Vagina (tissue), 2 donors: ENCODE results near the gene GRIN1. TPM values are rescaled to one million over a fixed set of nuclear protein-coding genes. Genes with fewer than 3 reads are reported as not detected.

Source experiments
- DNase-seq, 2 donors: peaks; one replicate each; pipeline ENCODE4 v3.0.0-alpha.2; 2017; ENCODE audit errors: extremely low spot score in 2 of 2
- H3K27ac ChIP-seq: fragments of 200-600 bp; sonication (generic); one replicate; pipeline ENCODE4 v1.5.1; 2019
- H3K27me3 ChIP-seq: fragments of 200-600 bp; sonication (generic); one replicate; pipeline ENCODE4 v1.5.1; 2019
- H3K36me3 ChIP-seq, 2 donors: fragments of 200-600 bp; sonication (generic); one replicate each; pipeline ENCODE4 v1.5.1; 2017 to 2019
- H3K4me1 ChIP-seq: fragments of 200-600 bp; sonication (generic); one replicate; pipeline ENCODE4 v1.5.1; 2019
- H3K4me3 ChIP-seq, 2 donors: fragments of 200-600 bp; sonication (generic); 1 replicate in 1 of 2; 2 replicates in 1 of 2; pipeline ENCODE4 v1.5.1; 2016 to 2019
- H3K9me3 ChIP-seq: fragments of 200-600 bp; sonication (generic); one replicate; pipeline ENCODE4 v1.5.1; 2019
- POLR2A ChIP-seq, 2 donors: fragments of 450-650 bp; IDR thresholded peaks; one replicate each; pipeline ENCODE4 v1.6.1; 2017; ENCODE audit warnings: antibody characterized with exemption in 2 of 2, mild to moderate bottlenecking in 2 of 2, moderate library complexity in 2 of 2
- POLR2AphosphoS5 ChIP-seq, 2 donors: sonication (generic); formaldehyde crosslinking; IDR thresholded peaks; one replicate each; pipeline ENCODE4 v1.9.0; 2017; ENCODE audit warnings: antibody characterized with exemption in 2 of 2, mild to moderate bottlenecking in 2 of 2, low read depth in 1 of 2; ENCODE audit not compliant: insufficient read depth in 1 of 2
- intact Hi-C: fragments of 100-400 bp; cut with DNase I; formaldehyde crosslinking; loops from one replicate; pipeline ENCODE4 v1.15.1; 2023
- total RNA-seq: library from RNA; depleted of rRNA; stranded (reverse); fragments of >200 nt; gene quantifications from one replicate; pipeline ENCODE4 v1.2.3, GENCODE V29; 2016
- TF ChIP-seq, protein P1 (sequence below), 3 experiments: fragments of 450-650 bp in 2 of 3; fragments of 200-600 bp in 1 of 3; sonication (generic) in 1 of 3; IDR thresholded peaks; one replicate each; pipeline ENCODE4 v1.5.1; 2017 to 2019; ENCODE audit warnings: antibody characterized with exemption in 3 of 3, mild to moderate bottlenecking in 2 of 3, moderate library complexity in 2 of 3

GRIN1 gene
- total RNA-seq, 1 donor from 2014 or later: 0.74 TPM

DNA sequence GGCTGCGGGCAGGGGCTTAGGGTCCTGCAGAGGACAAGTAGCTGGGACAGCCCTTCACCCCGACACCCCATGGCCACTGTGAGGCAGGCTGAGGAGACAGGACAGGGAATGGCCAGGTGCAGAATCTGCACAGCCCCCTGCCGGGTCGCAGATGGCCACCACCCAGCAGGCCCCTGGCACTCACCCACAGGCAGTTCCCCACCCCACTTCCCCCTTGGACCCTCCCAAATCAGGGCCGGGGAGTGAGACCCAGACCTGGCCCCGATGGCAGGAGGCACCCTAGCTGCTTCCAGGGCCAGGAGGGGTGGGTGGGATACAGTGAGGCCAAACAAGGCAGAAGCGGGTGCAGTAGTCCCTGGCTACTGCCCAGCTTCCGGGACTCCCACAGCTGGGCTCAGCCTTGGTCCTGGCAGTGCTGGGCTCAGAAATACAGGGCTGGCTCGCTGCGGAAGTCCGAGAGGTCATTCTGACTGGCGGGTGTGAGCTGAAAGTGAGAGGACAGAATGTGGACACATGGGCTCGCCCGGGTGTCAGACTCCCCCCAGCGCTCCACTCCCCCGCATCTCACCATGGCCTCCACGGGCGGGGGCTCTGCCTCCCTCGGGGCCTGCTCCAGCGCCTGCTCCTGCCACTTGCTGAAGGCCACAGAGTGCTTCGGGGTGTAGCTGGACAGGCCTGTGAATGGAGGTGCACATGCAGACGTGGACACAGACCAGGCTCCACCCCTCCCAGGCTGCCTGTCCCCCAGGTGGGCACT lies 52.9 kb downstream of the GRIN1 start:
- TF ChIP-seq, protein P1, sequence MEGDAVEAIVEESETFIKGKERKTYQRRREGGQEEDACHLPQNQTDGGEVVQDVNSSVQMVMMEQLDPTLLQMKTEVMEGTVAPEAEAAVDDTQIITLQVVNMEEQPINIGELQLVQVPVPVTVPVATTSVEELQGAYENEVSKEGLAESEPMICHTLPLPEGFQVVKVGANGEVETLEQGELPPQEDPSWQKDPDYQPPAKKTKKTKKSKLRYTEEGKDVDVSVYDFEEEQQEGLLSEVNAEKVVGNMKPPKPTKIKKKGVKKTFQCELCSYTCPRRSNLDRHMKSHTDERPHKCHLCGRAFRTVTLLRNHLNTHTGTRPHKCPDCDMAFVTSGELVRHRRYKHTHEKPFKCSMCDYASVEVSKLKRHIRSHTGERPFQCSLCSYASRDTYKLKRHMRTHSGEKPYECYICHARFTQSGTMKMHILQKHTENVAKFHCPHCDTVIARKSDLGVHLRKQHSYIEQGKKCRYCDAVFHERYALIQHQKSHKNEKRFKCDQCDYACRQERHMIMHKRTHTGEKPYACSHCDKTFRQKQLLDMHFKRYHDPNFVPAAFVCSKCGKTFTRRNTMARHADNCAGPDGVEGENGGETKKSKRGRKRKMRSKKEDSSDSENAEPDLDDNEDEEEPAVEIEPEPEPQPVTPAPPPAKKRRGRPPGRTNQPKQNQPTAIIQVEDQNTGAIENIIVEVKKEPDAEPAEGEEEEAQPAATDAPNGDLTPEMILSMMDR (IDR thresholded peaks at IDR 0.05): no peak
- TF ChIP-seq POLR2AphosphoS5 (IDR thresholded peaks at IDR 0.05; ENCODE audit: insufficient read depth in 1 of 2, low read depth in 1 of 2) (no peak), POLR2A (IDR thresholded peaks at IDR 0.05) (no peak)
- H3K4me1 ChIP-seq: peaks cover 61% of the 10 kb centered on the region
- no peak for DNase-seq
- H3K9me3 ChIP-seq: no peaks in the 10 kb centered on the region
- H3K4me3 ChIP-seq: no peak overlapping the region
- no peak overlapping the region for H3K27ac ChIP-seq
- intact Hi-C loops: loop anchor here (5.0 kb wide), 1 partner anchor 35 kb away; the partner anchor contains the start of genes CYSRT1 and RNF224
- H3K27me3 ChIP-seq: no peaks in the 10 kb centered on the region
- peaks cover 0 to 10% of the 10 kb centered on the region in 2 donors for H3K36me3 ChIP-seq

DNA sequence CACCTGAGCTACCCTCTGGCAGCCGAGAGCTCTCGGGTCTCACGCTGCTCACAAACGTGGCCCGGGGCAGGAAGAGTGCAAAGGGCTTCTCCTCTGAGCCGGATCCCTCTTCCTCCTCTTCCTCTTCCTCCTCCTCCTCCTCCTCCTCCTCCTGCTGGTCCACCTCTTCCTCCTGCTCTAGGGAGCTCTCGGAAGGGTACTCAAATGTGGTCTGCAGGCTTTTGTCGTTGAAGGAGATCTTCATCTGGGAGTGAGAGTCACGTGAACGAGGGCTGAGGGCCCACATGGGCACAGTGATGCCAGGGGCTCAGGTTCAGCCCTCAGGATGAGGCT lies 53.5 kb downstream of the GRIN1 start:
- Histone ChIP-seq H3K9me3 (no peaks in the 10 kb centered on the region), H3K27ac (no peak overlapping the region), H3K27me3 (no peaks in the 10 kb centered on the region), H3K4me3 (no peak overlapping the region), H3K36me3 (peaks cover 0 to 10% of the 10 kb centered on the region in 2 donors), H3K4me1 (peaks cover 61% of the 10 kb centered on the region)
- TF ChIP-seq, protein P1 (IDR thresholded peaks at IDR 0.05): no peak
- TF ChIP-seq POLR2A (IDR thresholded peaks at IDR 0.05): no peak
- DNase-seq: no peak
- intact Hi-C loops: loop anchor here (5.0 kb wide), 1 partner anchor 35 kb away; the partner anchor contains the start of genes CYSRT1 and RNF224

DNA sequence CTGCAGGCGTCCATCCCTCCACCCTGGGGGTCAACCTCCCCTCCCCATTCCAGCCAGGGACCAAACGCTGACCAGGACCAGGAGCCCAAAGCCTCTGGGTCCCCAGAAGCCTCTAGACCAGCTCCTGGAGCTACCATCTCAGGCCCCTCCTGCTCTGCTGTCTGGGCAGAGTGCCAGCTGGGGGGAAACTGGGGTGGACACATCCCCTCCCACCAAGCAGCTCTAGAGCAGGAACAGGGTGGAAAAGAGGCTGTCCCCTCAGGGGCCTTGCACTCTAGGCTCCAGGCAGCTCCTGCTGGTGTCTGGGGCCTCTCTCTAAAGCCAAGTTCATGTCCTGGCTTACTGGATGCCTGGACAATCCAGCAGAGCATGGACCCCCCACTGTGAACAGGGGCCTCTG lies 53.9 kb downstream of the GRIN1 start:
- no peak for DNase-seq
- H3K9me3 ChIP-seq: no peaks in the 10 kb centered on the region
- H3K27me3 ChIP-seq: no peaks in the 10 kb centered on the region
- peaks cover 61% of the 10 kb centered on the region for H3K4me1 ChIP-seq
- no peak for TF ChIP-seq POLR2A (IDR thresholded peaks at IDR 0.05)
- no peak for TF ChIP-seq POLR2AphosphoS5 (IDR thresholded peaks at IDR 0.05; ENCODE audit: insufficient read depth in 1 of 2, low read depth in 1 of 2)
- TF ChIP-seq, protein P1 (IDR thresholded peaks at IDR 0.05): no peak
- peaks cover 0 to 10% of the 10 kb centered on the region in 2 donors for H3K36me3 ChIP-seq
- no peak overlapping the region for H3K27ac ChIP-seq
- intact Hi-C loops: loop anchor here (5.0 kb wide), 1 partner anchor 34 kb away; the partner anchor contains the start of genes CYSRT1 and RNF224
- no peak overlapping the region for H3K4me3 ChIP-seq

DNA sequence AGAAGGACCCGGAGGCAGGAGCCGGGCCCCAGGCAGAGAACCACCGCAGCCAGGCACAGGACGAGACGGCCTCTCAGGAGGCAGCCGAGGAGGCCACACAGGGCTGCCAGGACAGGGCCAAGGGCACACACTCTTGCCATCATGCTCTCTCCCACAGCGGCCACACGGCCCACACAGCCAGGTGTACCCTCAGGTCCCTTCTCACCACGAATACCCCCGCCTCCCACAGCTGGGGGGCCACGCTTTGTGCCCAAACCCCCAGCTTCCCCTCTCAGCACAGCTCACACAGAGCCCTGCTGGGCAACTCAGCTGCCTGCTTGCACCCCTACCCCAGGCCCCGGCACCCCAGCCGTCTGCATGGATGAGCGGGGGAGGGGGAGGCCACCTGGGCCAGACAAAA lies 54.8 kb downstream of the GRIN1 start:
- intact Hi-C loops: loop anchor here (5.0 kb wide), 1 partner anchor 34 kb away; the partner anchor contains the start of genes CYSRT1 and RNF224

More for the DNA sequence above, 54.8 kb downstream of the GRIN1 start:
- H3K27ac ChIP-seq: no peak overlapping the region
- DNase-seq: no peak
- no peaks in the 10 kb centered on the region for H3K9me3 ChIP-seq
- H3K4me1 ChIP-seq: peaks cover 69% of the 10 kb centered on the region
- H3K4me3 ChIP-seq: no peak overlapping the region
- H3K36me3 ChIP-seq: peaks cover 0 to 10% of the 10 kb centered on the region in 2 donors
- no peaks in the 10 kb centered on the region for H3K27me3 ChIP-seq
- no peak for TF ChIP-seq POLR2AphosphoS5 (IDR thresholded peaks at IDR 0.05; ENCODE audit: insufficient read depth in 1 of 2, low read depth in 1 of 2)
- TF ChIP-seq, protein P1 (IDR thresholded peaks at IDR 0.05): no peak
- no peak for TF ChIP-seq POLR2A (IDR thresholded peaks at IDR 0.05)
